Measurements from ENCODE around the gene TSNAX.

DNA sequence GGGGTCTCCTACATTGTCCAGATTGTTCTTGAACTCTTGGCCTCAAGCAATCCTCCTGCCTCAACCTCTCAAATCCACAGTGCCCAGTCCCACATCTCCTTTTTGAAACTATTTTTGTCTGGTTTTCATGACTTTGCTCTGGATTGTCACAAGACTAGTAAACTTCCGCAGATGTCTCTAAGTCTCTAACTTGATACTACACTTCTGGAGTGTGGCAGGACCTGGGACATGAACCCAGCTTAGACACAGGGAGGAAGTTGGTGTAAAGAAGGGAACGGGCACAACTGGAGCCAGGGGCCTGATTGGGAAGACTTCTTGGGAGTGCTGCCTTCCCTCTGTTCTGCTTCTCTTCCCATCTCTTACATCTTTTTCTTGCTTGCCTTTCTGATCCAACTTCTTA is 81.9 kb downstream of the TSNAX start:
- TF ChIP-seq, protein P1, sequence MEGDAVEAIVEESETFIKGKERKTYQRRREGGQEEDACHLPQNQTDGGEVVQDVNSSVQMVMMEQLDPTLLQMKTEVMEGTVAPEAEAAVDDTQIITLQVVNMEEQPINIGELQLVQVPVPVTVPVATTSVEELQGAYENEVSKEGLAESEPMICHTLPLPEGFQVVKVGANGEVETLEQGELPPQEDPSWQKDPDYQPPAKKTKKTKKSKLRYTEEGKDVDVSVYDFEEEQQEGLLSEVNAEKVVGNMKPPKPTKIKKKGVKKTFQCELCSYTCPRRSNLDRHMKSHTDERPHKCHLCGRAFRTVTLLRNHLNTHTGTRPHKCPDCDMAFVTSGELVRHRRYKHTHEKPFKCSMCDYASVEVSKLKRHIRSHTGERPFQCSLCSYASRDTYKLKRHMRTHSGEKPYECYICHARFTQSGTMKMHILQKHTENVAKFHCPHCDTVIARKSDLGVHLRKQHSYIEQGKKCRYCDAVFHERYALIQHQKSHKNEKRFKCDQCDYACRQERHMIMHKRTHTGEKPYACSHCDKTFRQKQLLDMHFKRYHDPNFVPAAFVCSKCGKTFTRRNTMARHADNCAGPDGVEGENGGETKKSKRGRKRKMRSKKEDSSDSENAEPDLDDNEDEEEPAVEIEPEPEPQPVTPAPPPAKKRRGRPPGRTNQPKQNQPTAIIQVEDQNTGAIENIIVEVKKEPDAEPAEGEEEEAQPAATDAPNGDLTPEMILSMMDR (IDR thresholded peaks at IDR 0.05) = no peak
- TF ChIP-seq EZH2phosphoT487 (IDR thresholded peaks at IDR 0.05) (no peak), EZH2 (IDR thresholded peaks at IDR 0.05) (no peak)
